Measurements from ENCODE around the gene CDK17. TPM values are rescaled to one million over a fixed set of nuclear protein-coding genes. Genes with fewer than 3 reads are reported as not detected.
"Not testable (repeated sequence)": the region's sequence is repeated elsewhere in the genome, so short reads cannot be mapped to it uniquely, and the experiment has no call there.

CDK17 gene
- total and polyA plus RNA-seq, 4 donors = 5.3 to 69.7 (median 27.7) TPM

DNA sequence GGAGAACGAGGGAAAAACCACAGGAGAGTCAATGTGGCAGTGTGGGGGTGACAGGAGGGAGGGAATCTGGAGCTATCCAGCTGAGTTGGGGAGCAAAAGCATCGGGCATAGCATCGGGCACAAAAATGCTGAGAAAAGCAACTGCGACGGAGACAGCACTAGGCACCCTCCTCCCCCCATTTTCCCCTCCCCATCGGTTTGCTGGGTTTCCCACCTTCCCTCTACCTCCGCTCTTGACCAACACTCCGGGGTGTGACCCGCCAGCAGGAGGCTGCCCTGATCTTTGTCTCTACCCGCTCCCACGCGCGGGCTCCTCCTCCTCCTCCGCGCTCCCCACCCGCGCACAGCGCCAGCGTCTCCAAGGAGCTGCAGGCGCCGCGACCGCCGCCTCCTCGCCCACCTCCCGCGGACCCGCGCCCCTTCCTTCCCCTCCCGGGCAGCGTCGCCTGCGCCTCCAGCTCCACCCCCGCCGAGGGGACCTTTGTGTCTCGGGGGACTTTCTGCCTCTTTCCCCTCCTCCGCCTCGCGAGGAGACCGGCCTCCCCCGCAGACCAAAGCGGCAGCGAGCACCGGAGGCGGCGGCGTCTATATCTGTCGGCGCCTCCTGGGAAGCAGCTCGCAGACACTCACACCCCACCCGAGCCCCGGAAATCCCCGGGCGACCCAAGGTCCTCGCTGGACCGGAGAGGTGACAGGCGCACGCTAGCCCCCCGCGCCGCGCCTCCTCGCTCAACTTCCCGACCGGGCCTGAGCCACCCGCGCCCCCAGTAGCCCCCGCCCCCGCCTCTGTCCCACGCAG is 920 bp downstream of the CDK17 start:
- H3K4me3 ChIP-seq (ENCODE audit: low read length in 2 of 2) = peak overlapping the region; percentile 86 to 95
- ATAC-seq (ENCODE audit: low FRiP score) = peak; percentile 83
- peak; percentile 84 to 92 for DNase-seq
- H3K27ac ChIP-seq (ENCODE audit: low read depth in 1 of 2, low read length in 2 of 2) = peak overlapping the region; percentile 88 to 98
- no peaks in the 10 kb centered on the region for H3K9me3 ChIP-seq (ENCODE audit: control insufficient read depth, low read length)
- intact Hi-C loops (cut with DNase I) = loop anchor here in 1 of 2 donors (10.0 kb wide), 1 partner anchor 105 kb away; no protein-coding TSS in a partner anchor
- 0 to 1% methylated on average over 36 to 70 of the region's 70 CpGs for WGBS, 2 donors
- no peaks in the 10 kb centered on the region for H3K4me1 ChIP-seq (ENCODE audit: control insufficient read depth in 1 of 2, insufficient read depth in 2 of 2, low read length in 2 of 2)
- H3K27me3 ChIP-seq (ENCODE audit: control insufficient read depth in 1 of 2, insufficient read depth in 2 of 2, low read length in 1 of 2) = no peaks in the 10 kb centered on the region
- no peaks in the 10 kb centered on the region for H3K36me3 ChIP-seq (ENCODE audit: control insufficient read depth in 1 of 2, insufficient read depth in 2 of 2, low read length in 1 of 2)

DNA sequence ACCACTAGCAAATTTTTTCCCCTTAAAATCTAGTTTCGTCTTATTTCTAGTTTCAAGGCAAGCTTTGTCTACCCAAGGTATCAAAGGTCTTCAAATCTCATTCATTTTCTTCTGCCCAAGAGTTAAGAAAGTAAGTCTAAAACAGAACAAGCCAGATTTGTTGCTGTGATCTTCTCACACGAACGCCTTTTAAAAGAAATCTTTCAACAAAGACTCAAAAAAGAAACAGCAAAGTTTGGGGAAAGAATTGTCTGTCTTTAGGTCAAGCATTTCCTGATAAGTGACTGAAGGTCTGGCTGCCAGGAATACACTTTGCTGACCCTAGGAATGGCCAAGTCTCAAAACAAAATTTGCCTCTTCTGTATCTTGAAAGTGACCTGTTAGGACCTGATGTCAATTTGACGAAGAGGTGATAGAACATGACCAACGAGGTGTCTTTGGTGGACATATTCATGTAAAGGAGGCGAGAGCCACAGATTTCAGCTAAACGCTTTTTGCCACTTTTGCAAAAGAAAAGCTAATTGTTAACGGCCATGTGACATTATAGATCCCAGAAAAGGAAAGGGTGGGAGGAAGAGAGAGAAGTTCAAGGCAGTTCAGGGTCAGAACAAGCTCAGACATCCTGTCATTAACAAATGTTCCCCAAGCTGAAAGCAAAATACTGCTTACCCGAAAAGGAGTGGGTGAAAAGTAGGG is 1.7 kb downstream of the CDK17 start:
- Histone ChIP-seq H3K27ac (ENCODE audit: low read depth in 1 of 2, low read length in 2 of 2) (peak overlapping the region in 1 of 2 donors; percentile 88), H3K4me3 (ENCODE audit: low read length in 2 of 2) (peak overlapping the region; percentile 86 to 95), H3K27me3 (ENCODE audit: control insufficient read depth in 1 of 2, insufficient read depth in 2 of 2, low read length in 1 of 2) (no peaks in the 10 kb centered on the region), H3K9me3 (ENCODE audit: control insufficient read depth, low read length) (no peaks in the 10 kb centered on the region), H3K4me1 (ENCODE audit: control insufficient read depth in 1 of 2, insufficient read depth in 2 of 2, low read length in 2 of 2) (no peaks in the 10 kb centered on the region), H3K36me3 (ENCODE audit: control insufficient read depth in 1 of 2, insufficient read depth in 2 of 2, low read length in 1 of 2) (no peaks in the 10 kb centered on the region)
- WGBS, 2 donors = 1% methylated on average over 9 of the region's 9 CpGs
- DNase-seq (no peak), ATAC-seq (ENCODE audit: low FRiP score) (no peak)
- intact Hi-C loops (cut with DNase I) = loop anchor here in 1 of 2 donors (10.0 kb wide), 1 partner anchor 104 kb away; no protein-coding TSS in a partner anchor

DNA sequence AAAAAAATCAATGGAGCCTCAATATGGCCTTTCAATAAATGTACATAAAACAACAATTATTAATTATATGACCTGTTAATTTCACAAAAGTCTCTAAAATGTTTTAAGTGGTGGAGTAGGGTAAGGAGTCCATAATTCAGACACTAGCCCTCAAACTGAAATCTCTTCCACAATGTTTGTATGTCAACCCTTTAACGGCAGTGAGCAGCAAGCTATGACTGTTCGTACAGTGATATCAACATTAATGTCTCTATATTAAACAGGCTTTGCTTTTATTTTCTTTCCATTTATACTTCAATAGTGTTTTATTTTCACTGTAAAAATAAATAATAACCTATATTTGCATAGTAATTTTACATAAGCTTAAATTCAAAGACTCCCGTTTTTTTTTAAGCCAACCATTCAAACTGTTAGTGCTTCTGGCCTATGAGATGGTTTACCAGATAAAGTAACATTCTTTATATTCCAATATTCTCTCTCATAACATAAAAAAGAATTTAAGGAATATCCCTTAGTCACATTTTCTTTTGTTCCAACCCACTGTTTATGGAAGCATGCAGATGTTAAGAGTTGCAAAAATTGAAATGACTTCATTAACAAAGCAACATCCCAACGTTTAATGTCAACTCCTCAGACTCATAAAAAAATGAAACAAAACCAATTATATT is 2.3 kb downstream of the CDK17 start:
- intact Hi-C loops (cut with DNase I) = loop anchor here in 1 of 2 donors (10.0 kb wide), 1 partner anchor 103 kb away; no protein-coding TSS in a partner anchor

DNA sequence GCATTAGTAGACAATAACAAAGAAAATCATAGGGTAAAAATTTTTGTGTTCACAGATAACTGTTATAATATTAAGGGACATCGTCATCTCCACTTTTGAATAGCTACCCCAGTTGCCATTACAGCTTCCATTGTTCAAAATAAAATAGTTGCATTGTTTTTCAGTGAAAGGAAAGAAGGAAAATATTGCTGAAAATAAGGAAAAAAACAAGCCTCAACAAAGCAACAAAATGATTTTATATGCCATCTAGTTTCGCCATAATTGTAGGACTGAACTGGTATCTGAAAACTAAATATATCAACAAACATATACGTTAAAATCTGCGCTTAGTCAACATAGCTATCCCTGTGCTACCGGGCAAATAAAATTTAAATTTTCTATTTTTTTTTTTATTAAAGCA is 3.3 kb downstream of the CDK17 start:
- H3K4me1 ChIP-seq (ENCODE audit: control insufficient read depth in 1 of 2, insufficient read depth in 2 of 2, low read length in 2 of 2) = peaks cover 2 to 3% of the 10 kb centered on the region in 2 donors
- no peak for DNase-seq
- intact Hi-C loops (cut with DNase I) = loop anchor here in 1 of 2 donors (10.0 kb wide), 1 partner anchor 102 kb away; no protein-coding TSS in a partner anchor
- ATAC-seq (ENCODE audit: low FRiP score) = no peak
- H3K27ac ChIP-seq (ENCODE audit: low read depth in 1 of 2, low read length in 2 of 2) = no peak overlapping the region
- H3K4me3 ChIP-seq (ENCODE audit: low read length in 2 of 2) = no peak overlapping the region
- no peaks in the 10 kb centered on the region for H3K9me3 ChIP-seq (ENCODE audit: control insufficient read depth, low read length)
- WGBS, 2 donors = 73 to 85% methylated on average over 5 of the region's 5 CpGs
- H3K27me3 ChIP-seq (ENCODE audit: control insufficient read depth in 1 of 2, insufficient read depth in 2 of 2, low read length in 1 of 2) = no peaks in the 10 kb centered on the region
- H3K36me3 ChIP-seq (ENCODE audit: control insufficient read depth in 1 of 2, insufficient read depth in 2 of 2, low read length in 1 of 2) = no peaks in the 10 kb centered on the region

More for the DNA sequence above, 2.3 kb downstream of the CDK17 start:
- H3K9me3 ChIP-seq (ENCODE audit: control insufficient read depth, low read length) = no peaks in the 10 kb centered on the region
- WGBS, 2 donors = 22 to 24% methylated on average over 4 of the region's 4 CpGs
- H3K36me3 ChIP-seq (ENCODE audit: control insufficient read depth in 1 of 2, insufficient read depth in 2 of 2, low read length in 1 of 2) = no peaks in the 10 kb centered on the region
- no peak overlapping the region for H3K27ac ChIP-seq (ENCODE audit: low read depth in 1 of 2, low read length in 2 of 2)
- no peaks in the 10 kb centered on the region for H3K27me3 ChIP-seq (ENCODE audit: control insufficient read depth in 1 of 2, insufficient read depth in 2 of 2, low read length in 1 of 2)
- peaks cover 0 to 2% of the 10 kb centered on the region in 2 donors for H3K4me1 ChIP-seq (ENCODE audit: control insufficient read depth in 1 of 2, insufficient read depth in 2 of 2, low read length in 2 of 2)
- DNase-seq (no peak), ATAC-seq (ENCODE audit: low FRiP score) (no peak)
- peak overlapping the region in 1 of 2 donors; percentile 86 for H3K4me3 ChIP-seq (ENCODE audit: low read length in 2 of 2)

DNA sequence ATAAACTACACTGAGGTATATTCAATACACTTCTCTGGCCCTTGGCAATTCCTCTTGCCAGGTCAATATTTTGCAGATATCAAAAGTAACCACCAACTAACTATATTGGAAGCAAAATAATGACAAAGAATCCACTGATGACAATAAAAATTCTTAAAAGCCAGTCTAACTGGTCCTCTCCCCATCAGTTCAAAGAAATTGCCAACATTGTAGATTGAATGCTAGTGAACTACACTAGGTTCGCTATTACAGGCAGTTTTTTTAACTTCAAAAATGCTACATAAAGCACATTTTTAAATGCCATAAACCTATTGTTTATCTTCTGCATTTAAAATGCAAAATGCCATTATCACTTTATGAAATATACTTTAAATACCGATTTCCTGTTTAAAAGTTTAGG is 4.0 kb downstream of the CDK17 start:
- intact Hi-C loops (cut with DNase I) = loop anchor here in 1 of 2 donors (10.0 kb wide), 1 partner anchor 101 kb away; no protein-coding TSS in a partner anchor
- Histone ChIP-seq H3K4me1 (ENCODE audit: control insufficient read depth in 1 of 2, insufficient read depth in 2 of 2, low read length in 2 of 2) (peaks cover 2 to 4% of the 10 kb centered on the region in 2 donors), H3K36me3 (ENCODE audit: control insufficient read depth in 1 of 2, insufficient read depth in 2 of 2, low read length in 1 of 2) (no peaks in the 10 kb centered on the region), H3K9me3 (ENCODE audit: control insufficient read depth, low read length) (no peaks in the 10 kb centered on the region), H3K27me3 (ENCODE audit: control insufficient read depth in 1 of 2, insufficient read depth in 2 of 2, low read length in 1 of 2) (no peaks in the 10 kb centered on the region), H3K4me3 (ENCODE audit: low read length in 2 of 2) (no peak overlapping the region), H3K27ac (ENCODE audit: low read depth in 1 of 2, low read length in 2 of 2) (no peak overlapping the region)
- 95% methylated on average over 2 of the region's 2 CpGs for WGBS, 2 donors
- DNase-seq (no peak), ATAC-seq (ENCODE audit: low FRiP score) (no peak)

DNA sequence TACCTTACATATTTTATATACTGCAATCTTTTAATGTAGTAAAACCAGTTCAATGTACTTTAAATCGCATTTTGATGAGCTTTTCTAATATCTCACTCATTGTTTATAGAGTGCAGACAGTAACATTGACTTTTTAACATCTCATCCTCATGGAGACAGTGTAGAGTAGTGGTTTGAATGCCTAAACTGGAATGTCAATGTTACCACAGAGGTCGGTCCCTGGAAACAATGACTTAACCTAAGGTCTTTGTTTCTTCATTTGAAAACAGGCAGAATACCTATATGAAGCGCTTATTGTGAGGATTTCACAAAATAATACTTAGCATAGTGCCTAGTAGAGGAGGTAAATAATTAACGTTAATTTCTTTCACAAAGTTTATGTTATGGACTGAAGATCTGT is 5.0 kb downstream of the CDK17 start:
- Histone ChIP-seq H3K27ac (ENCODE audit: low read depth in 1 of 2, low read length in 2 of 2) (no peak overlapping the region), H3K27me3 (ENCODE audit: control insufficient read depth in 1 of 2, insufficient read depth in 2 of 2, low read length in 1 of 2) (no peaks in the 10 kb centered on the region), H3K36me3 (ENCODE audit: control insufficient read depth in 1 of 2, insufficient read depth in 2 of 2, low read length in 1 of 2) (no peaks in the 10 kb centered on the region), H3K9me3 (ENCODE audit: control insufficient read depth, low read length) (no peaks in the 10 kb centered on the region), H3K4me1 (ENCODE audit: control insufficient read depth in 1 of 2, insufficient read depth in 2 of 2, low read length in 2 of 2) (peaks cover 2 to 4% of the 10 kb centered on the region in 2 donors), H3K4me3 (ENCODE audit: low read length in 2 of 2) (no peak overlapping the region)
- intact Hi-C loops (cut with DNase I) = loop anchor here in 1 of 2 donors (10.0 kb wide), 1 partner anchor 100 kb away; no protein-coding TSS in a partner anchor
- DNase-seq (no peak), ATAC-seq (ENCODE audit: low FRiP score) (no peak)
- 92 to 93% methylated on average over 4 of the region's 4 CpGs for WGBS, 2 donors

DNA sequence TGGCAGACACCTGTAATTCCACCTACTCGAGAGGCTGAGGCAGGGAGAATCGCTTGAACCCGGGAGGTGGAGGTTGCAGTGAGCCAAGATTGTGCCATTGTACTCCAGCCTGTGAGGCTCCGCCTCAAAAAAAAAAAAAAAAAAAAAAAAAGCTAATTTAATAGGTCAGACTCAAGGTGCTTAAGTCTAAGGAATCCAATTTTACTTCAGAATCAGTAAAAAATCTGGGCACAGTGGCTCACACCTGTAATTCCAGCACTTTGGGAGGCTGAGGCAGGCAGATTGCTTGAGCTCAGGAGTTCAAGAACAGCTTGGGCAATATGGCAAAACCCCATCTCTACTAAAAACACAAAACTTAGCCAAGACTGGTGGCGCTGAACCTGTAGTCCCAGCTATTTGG is 7.0 kb downstream of the CDK17 start:
- 93 to 97% methylated on average over 5 of the region's 5 CpGs for WGBS, 2 donors
- not testable (repeated sequence) for H3K9me3 ChIP-seq (ENCODE audit: control insufficient read depth, low read length); H3K27me3 ChIP-seq (ENCODE audit: control insufficient read depth in 1 of 2, insufficient read depth in 2 of 2, low read length in 1 of 2); H3K27ac ChIP-seq (ENCODE audit: low read depth in 1 of 2, low read length in 2 of 2); DNase-seq; H3K4me3 ChIP-seq (ENCODE audit: low read length in 2 of 2); H3K4me1 ChIP-seq (ENCODE audit: control insufficient read depth in 1 of 2, insufficient read depth in 2 of 2, low read length in 2 of 2); H3K36me3 ChIP-seq (ENCODE audit: control insufficient read depth in 1 of 2, insufficient read depth in 2 of 2, low read length in 1 of 2); ATAC-seq (ENCODE audit: low FRiP score)
- intact Hi-C loops (cut with DNase I) = loop anchor here in 1 of 2 donors (10.0 kb wide), 1 partner anchor 98 kb away; no protein-coding TSS in a partner anchor

DNA sequence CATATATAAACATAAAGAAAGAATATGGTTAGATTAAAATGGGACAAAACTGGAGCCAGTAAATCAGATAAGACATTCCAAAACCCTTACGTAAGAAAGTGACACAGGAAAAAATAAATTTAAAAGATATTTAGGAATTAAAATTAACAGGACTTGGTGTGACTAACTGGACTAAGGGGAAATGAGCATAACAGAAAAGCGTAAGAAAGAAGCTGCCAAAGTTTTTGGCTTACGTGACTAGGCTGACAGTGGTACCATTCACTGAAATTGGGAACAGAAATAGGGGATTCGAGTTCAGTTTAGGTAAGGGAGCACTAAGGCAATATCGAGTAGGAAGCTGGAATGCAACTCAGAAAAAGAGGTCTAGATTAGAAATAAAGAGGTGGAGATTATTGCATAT is 7.8 kb downstream of the CDK17 start:
- Histone ChIP-seq H3K27me3 (ENCODE audit: control insufficient read depth in 1 of 2, insufficient read depth in 2 of 2, low read length in 1 of 2) (no peaks in the 10 kb centered on the region), H3K4me3 (ENCODE audit: low read length in 2 of 2) (no peak overlapping the region), H3K4me1 (ENCODE audit: control insufficient read depth in 1 of 2, insufficient read depth in 2 of 2, low read length in 2 of 2) (peaks cover 2 to 4% of the 10 kb centered on the region in 2 donors), H3K27ac (ENCODE audit: low read depth in 1 of 2, low read length in 2 of 2) (no peak overlapping the region), H3K9me3 (ENCODE audit: control insufficient read depth, low read length) (no peaks in the 10 kb centered on the region), H3K36me3 (ENCODE audit: control insufficient read depth in 1 of 2, insufficient read depth in 2 of 2, low read length in 1 of 2) (no peaks in the 10 kb centered on the region)
- WGBS, 2 donors = 19 to 22% methylated on average over 5 of the region's 5 CpGs
- intact Hi-C loops (cut with DNase I) = loop anchor here in 1 of 2 donors (10.0 kb wide), 1 partner anchor 98 kb away; no protein-coding TSS in a partner anchor
- no peak for DNase-seq
- ATAC-seq (ENCODE audit: low FRiP score) = no peak
